Activated T-cell treated with anti-CD3 and anti-CD28 coated beads, Interleukin-2, amount 50 U/mL, for 72 hours (primary cell): ENCODE results near the gene CRKL. TPM values are rescaled to one million over a fixed set of nuclear protein-coding genes. Genes with fewer than 3 reads are reported as not detected.

Experiments used
- ATAC-seq, 2 donors: fragments of 150-1000 bp; cut with Tn5 transposase; replicated peaks in 1 of 2; 2 replicates each; pipeline ENCODE4 v1.10.0; 2021; ENCODE audit warnings: moderate library complexity in 2 of 2, mild to moderate bottlenecking in 1 of 2
- DNase-seq, 2 donors: peaks; one replicate each; pipeline ENCODE4 v3.0.0; 2021 to 2022; ENCODE audit warnings: mixed read lengths in 1 of 2
- H3K27ac Mint-ChIP-seq: one replicate; pipeline ENCODE4 v1.8.0; 2022; ENCODE audit warnings: mild to moderate bottlenecking, moderate library complexity, mixed read lengths
- H3K27me3 Mint-ChIP-seq: one replicate; pipeline ENCODE4 v1.8.0; 2022; ENCODE audit warnings: low read depth, mixed read lengths
- H3K36me3 Mint-ChIP-seq, 2 donors: one replicate each; pipeline ENCODE4 v1.8.0; 2022; ENCODE audit warnings: mixed read lengths in 2 of 2, mild to moderate bottlenecking in 1 of 2; ENCODE audit not compliant: insufficient read depth in 2 of 2
- H3K4me1 Mint-ChIP-seq: one replicate; pipeline ENCODE4 v1.8.0; 2022; ENCODE audit warnings: low read depth, mixed read lengths
- H3K4me3 Mint-ChIP-seq, 2 donors: one replicate each; pipeline ENCODE4 v1.8.0; 2022; ENCODE audit warnings: mild to moderate bottlenecking in 2 of 2, mixed read lengths in 2 of 2, moderate library complexity in 2 of 2
- H3K9me3 Mint-ChIP-seq, 2 donors: one replicate each; pipeline ENCODE4 v1.8.0; 2022; ENCODE audit warnings: mixed read lengths in 2 of 2
- total RNA-seq, 2 donors: library from RNA; stranded (reverse); gene quantifications; one replicate each; pipeline ENCODE4 v1.2.3, GENCODE V29; 2022

The CRKL gene
- total RNA-seq, 2 donors from 2014 or later, result 70.4 to 71.5 TPM

DNA sequence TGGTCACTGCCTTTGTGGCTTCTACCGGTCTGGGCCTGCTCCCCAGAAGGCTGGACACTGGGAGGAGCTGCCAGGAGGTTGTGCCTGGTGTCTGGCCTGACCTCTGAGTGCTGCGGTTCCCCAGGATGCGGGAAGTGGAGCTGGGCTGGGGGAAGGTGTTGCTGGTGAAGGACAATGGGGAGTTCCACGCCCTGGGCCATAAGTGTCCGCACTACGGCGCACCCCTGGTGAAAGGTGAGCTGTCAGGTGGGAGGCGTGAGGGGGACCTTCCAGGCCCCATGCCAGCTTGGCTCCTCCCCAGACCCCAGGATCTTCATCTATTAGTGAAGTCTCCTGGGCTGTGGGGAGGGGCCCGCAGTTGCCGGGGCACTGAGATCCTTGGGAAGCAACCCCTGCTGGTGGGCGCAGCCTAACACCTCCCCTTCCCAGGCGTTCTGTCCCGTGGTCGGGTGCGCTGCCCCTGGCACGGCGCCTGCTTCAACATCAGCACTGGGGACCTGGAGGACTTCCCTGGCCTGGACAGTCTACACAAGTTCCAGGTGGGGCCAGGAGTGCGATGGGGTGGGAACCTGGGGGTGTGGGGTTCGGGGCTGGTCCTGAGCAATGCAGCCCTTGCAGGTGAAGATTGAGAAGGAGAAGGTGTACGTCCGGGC is 56.6 kb downstream of the CRKL start:
- Mint-ChIP-seq H3K9me3 (peaks cover under 1 to 4% of the 10 kb centered on the region in 2 donors), H3K4me1 (peaks cover 5% of the 10 kb centered on the region), H3K4me3 (no peak overlapping the region), H3K27me3 (no peaks in the 10 kb centered on the region), H3K27ac (no peak overlapping the region), H3K36me3 (peaks cover under 1 to 5% of the 10 kb centered on the region in 2 donors)
- no peak for ATAC-seq
- DNase-seq, result no peak

DNA sequence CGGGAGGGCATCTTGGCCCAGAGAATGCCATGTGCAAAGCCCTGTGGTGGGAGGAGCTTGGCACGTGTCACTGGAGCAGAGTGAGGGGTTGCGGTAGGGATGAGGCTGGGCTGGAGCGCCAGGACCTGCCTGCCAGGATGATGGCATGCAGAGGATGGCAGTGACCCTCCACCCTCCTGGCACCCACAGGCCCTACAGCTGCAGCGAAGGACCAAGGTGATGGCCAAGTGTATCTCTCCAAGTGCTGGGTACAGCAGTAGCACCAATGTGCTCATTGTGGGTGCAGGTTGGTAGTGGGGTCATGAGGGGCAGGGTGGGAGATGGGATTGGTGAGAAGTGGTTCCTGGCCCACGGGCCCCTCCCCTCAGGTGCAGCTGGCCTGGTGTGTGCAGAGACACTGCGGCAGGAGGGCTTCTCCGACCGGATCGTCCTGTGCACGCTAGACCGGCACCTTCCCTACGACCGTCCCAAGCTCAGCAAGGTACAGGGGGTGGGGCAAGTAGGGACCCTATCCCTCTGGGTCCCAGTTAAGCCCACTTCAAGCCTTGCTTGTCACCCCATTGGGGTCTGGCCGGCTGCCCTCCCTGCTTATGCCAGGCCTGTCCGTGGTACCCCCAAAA is 57.2 kb downstream of the CRKL start:
- Mint-ChIP-seq H3K4me3 (no peak overlapping the region), H3K9me3 (peaks cover 3 to 6% of the 10 kb centered on the region in 2 donors), H3K27me3 (no peaks in the 10 kb centered on the region), H3K36me3 (peaks cover 3 to 9% of the 10 kb centered on the region in 2 donors), H3K4me1 (peaks cover 12% of the 10 kb centered on the region), H3K27ac (no peak overlapping the region)
- ATAC-seq, result no peak
- DNase-seq, result no peak

DNA sequence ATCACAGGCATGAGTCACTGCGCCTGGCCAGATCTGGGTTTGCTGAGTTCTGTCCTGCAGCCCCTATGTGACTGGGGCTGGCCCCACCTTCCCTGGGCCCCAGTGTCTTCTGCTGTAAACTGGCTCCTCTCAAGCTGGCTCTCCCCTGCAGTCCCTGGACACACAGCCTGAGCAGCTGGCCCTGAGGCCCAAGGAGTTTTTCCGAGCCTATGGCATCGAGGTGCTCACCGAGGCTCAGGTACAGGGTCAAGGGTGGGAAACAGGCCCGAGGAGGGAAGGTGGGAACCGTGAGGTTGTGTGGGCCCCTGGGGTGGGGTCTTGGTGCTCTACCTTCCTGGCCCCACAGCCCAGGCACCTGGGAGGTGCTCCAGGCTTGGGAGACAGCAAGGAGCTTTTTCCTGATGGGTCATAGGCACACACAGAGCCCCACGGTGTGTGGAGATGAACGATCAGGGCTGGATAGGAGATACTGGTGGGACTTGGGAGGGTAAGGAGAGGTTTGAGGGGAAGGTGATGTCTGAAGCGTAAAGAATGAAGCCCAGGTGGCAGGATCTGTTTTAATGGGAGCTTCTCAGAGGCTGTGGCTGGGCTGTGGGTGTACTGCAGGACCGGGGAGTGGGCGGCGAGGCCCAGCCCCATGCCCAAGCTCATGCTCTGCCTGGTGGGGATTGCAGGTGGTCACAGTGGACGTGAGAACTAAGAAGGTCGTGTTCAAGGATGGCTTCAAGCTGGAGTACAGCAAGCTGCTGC is 58.5 kb downstream of the CRKL start:
- Mint-ChIP-seq H3K27me3 (no peaks in the 10 kb centered on the region), H3K27ac (no peak overlapping the region), H3K4me3 (no peak overlapping the region), H3K9me3 (peaks cover 3 to 6% of the 10 kb centered on the region in 2 donors), H3K4me1 (peaks cover 24% of the 10 kb centered on the region), H3K36me3 (peaks cover 3 to 9% of the 10 kb centered on the region in 2 donors)
- DNase-seq (no peak), ATAC-seq (no peak)

DNA sequence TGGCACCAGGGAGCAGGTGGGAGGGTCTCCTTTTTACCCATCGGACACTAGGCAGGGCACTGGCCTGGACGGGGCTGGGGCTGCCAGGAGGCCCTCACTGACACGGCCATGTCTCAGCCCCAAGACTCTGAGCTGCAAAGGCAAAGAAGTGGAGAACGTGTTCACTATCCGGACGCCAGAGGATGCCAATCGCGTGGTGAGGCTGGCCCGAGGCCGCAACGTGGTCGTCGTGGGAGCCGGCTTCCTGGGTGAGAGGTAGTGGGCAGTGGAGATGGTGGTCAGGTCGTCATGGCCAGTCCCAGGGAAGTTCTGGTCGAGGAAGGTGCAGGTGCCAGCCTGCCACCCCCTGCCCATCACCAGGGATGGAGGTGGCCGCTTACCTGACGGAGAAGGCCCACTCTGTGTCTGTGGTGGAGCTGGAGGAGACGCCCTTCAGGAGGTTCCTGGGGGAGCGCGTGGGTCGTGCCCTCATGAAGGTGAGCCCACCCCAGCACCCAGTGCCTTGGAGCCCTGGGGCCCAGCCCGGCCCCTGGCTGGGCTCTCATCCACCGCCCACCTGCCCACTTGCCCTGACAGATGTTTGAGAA is 59.2 kb downstream of the CRKL start:
- H3K9me3 Mint-ChIP-seq, result peaks cover 3 to 6% of the 10 kb centered on the region in 2 donors
- peaks cover 3 to 9% of the 10 kb centered on the region in 2 donors for H3K36me3 Mint-ChIP-seq
- H3K4me1 Mint-ChIP-seq, result peaks cover 31% of the 10 kb centered on the region
- ATAC-seq (no peak), DNase-seq (no peak)
- H3K27me3 Mint-ChIP-seq, result no peaks in the 10 kb centered on the region
- no peak overlapping the region for H3K4me3 Mint-ChIP-seq
- no peak overlapping the region for H3K27ac Mint-ChIP-seq

DNA sequence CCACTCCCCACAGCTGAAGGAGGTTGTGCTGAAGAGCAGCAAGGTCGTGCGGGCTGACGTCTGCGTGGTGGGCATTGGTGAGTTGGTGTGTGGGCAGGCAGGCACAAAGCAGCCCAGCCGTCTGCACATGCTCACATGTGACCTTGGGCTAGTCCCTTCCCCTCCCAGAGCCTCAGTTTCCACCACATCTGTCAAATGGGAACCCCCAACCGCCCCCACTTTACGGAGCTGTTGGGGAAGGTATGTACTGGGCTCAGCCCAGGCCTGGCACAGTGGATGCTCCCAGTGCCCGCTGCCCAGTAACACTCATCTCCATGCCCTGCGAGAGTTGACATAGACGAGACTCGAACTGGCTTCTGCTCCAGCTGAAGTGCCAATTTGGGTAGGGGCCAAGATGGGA is 59.8 kb downstream of the CRKL start:
- no peak for ATAC-seq
- peaks cover 3 to 6% of the 10 kb centered on the region in 2 donors for H3K9me3 Mint-ChIP-seq
- no peak for DNase-seq
- H3K27ac Mint-ChIP-seq, result no peak overlapping the region
- H3K27me3 Mint-ChIP-seq, result no peaks in the 10 kb centered on the region
- peaks cover 3 to 9% of the 10 kb centered on the region in 2 donors for H3K36me3 Mint-ChIP-seq
- peaks cover 34% of the 10 kb centered on the region for H3K4me1 Mint-ChIP-seq
- H3K4me3 Mint-ChIP-seq, result no peak overlapping the region

DNA sequence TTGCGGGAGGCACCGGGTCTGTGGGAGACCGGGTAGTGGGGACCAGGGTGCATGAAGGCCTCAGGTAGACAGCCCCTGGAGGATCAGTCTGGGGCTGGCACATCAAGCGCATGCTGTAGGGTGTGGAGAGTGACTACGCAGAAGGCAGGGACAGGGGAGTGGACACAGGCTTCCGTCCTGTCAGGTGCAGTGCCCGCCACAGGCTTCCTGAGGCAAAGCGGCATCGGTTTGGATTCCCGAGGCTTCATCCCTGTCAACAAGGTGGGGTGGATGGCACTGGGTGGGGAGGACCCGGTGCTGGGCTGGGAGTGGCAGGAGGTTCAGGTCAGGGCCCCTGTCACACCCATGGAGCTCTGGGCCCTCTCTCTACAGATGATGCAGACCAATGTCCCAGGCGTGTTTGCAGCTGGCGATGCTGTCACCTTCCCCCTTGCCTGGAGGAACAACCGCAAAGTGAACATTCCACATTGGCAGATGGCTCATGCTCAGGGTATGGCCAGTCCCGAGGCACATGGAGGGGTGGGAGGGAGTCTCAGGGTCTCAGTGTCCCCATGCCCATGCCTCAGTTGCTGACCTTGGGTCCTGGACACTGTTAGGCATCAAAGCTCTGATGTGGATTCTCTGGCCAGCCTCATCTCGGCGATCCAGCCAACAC is 60.4 kb downstream of the CRKL start:
- Mint-ChIP-seq H3K4me1 (peaks cover 36% of the 10 kb centered on the region), H3K4me3 (no peak overlapping the region), H3K27ac (no peak overlapping the region), H3K27me3 (no peaks in the 10 kb centered on the region), H3K36me3 (peaks cover 3 to 9% of the 10 kb centered on the region in 2 donors), H3K9me3 (peaks cover 3 to 6% of the 10 kb centered on the region in 2 donors)
- DNase-seq, result no peak
- no peak for ATAC-seq

DNA sequence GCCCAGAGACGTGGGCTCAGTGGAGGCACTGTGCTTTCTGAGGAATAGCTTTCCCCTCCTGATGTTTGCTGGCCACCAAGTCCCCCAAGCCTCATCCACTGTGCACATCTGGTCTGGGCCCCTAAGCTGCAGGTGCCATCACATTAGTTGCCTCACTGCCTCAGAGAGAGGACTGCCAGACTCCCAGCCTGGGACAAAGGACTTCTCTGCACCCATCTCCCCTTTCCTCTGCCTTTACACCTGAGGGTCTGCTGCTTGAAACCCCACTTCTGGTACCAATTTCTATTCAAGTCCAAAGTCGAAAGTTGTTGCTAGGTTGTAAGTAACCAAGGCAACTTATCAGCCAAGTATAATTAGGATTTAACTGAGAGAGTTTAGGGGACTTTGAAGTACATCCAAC is 61.2 kb downstream of the CRKL start:
- no peaks in the 10 kb centered on the region for H3K27me3 Mint-ChIP-seq
- ATAC-seq, result no peak
- H3K27ac Mint-ChIP-seq, result no peak overlapping the region
- DNase-seq, result no peak
- peaks cover 3 to 9% of the 10 kb centered on the region in 2 donors for H3K36me3 Mint-ChIP-seq
- peak overlapping the region in 1 of 2 donors; percentile 41 for H3K4me3 Mint-ChIP-seq
- peaks cover 3 to 6% of the 10 kb centered on the region in 2 donors for H3K9me3 Mint-ChIP-seq
- H3K4me1 Mint-ChIP-seq, result peaks cover 44% of the 10 kb centered on the region

DNA sequence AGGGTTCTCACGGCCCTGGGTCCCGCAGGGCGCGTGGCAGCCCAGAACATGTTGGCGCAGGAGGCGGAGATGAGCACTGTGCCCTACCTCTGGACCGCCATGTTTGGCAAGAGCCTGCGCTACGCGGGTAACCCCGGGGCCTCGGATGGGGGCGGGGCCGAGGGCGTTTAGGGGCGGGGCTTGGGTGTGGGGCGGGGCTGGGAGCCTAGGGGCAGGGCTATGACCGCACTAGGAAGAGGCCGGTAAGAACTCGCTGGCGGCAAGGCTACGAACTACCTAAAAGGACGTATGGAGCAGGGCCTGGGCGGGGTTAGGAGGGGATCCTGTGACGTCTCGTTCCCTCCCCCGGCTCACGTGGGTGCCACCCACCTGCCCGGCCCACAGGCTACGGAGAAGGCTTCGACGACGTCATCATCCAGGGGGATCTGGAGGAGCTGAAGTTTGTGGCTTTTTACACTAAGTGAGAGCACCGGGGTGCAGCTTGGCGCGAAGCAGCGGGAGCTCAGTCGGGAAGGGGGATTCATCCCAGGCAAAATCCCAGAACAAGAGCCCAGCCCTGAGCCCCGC is 62.1 kb downstream of the CRKL start:
- peaks cover 52% of the 10 kb centered on the region for H3K4me1 Mint-ChIP-seq
- peak overlapping the region; percentile 41 to 77 for H3K4me3 Mint-ChIP-seq
- peaks cover 3 to 10% of the 10 kb centered on the region in 2 donors for H3K36me3 Mint-ChIP-seq
- DNase-seq (peak; percentile 51 to 67), ATAC-seq (peak; percentile 20 to 66)
- H3K27ac Mint-ChIP-seq, result no peak overlapping the region
- peaks cover 3 to 6% of the 10 kb centered on the region in 2 donors for H3K9me3 Mint-ChIP-seq
- no peaks in the 10 kb centered on the region for H3K27me3 Mint-ChIP-seq

DNA sequence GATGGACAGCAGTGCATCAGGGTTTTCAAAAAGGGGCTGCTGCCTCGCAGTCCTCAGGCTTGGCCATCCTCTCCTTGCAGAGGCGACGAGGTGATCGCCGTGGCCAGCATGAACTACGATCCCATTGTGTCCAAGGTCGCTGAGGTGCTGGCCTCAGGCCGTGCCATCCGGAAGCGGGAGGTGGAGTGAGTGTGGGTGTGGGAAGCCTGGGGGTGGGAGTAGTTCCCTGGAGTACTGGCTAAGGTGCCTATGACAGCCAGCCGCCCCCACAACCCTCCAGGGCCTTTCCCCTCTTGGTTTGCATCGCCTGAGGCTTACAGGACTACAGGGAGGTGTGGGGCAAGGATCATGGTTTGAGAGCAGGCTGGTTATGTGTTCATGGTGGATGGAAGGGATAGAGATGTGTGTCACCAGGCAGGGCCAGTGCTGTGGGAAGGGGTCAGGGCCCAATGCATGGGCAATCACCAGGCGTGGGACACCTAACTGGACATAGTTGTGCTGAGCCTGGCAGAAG is 62.8 kb downstream of the CRKL start:
- Mint-ChIP-seq H3K4me1 (peaks cover 52% of the 10 kb centered on the region), H3K9me3 (peaks cover 3 to 6% of the 10 kb centered on the region in 2 donors), H3K27me3 (no peaks in the 10 kb centered on the region), H3K4me3 (peak overlapping the region in 1 of 2 donors; percentile 0), H3K36me3 (peaks cover 3 to 11% of the 10 kb centered on the region in 2 donors), H3K27ac (no peak overlapping the region)
- no peak for ATAC-seq
- DNase-seq, result no peak

DNA sequence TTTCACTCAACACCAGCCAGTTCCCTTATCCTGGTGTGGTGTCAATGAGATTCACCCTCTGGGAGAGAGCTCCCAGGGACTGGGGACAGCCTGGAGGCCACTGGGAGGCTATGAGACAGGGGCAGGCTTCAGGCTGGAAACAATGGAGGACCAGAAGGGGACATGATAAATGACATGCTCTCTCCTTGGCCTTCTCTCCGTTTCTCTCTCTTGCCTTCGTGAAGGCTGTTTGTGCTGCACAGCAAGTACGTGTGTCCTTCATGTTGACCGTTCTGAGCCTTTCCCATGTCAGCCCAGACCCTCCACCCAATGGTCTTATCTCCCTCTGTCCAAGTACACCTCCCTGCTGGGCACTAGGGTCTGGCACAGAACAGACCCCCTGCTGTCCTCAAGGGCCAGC is 63.3 kb downstream of the CRKL start:
- Mint-ChIP-seq H3K27me3 (no peaks in the 10 kb centered on the region), H3K36me3 (peaks cover 3 to 11% of the 10 kb centered on the region in 2 donors), H3K4me1 (peaks cover 52% of the 10 kb centered on the region), H3K27ac (no peak overlapping the region), H3K9me3 (peaks cover 3 to 6% of the 10 kb centered on the region in 2 donors), H3K4me3 (peak overlapping the region; percentile 95 to 97)
- no peak for ATAC-seq
- DNase-seq, result no peak

DNA sequence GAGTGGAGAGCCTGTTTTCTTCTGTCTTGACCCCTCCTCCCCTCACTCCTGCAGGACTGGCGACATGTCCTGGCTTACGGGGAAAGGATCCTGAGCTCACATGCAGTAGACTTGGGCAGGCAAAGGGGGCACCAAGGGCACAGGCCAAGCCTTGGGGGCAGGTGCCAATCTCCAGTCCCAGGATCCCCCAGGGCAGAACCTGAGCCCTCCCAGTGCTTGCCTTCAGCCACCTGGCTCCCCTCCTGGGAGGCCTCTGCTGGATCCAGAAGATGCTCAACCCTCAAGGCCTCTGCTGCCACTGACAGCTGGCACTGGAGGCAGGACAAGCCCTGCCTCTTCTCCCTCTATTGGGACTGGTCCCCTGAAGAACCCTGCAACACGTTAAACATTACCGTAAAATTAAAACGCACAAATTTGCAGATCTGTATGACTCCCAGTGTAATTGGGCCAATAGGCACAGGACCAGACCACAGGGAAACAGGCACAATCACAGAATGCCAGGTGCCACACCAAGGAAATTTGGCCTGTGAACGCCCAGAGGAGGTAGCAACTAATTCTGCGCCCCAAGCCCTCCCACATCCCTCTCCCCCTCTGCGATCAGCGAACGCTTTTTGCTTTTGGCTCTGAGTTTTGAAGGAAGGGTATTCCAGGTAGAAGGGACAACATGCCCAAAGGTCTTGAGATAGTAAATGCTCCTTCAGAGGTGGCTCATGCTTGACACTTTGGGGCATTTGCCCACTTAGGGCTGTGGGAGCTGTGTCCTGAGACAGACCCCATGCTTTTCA is 63.9 kb downstream of the CRKL start:
- Mint-ChIP-seq H3K27ac (peak overlapping the region; percentile 88), H3K36me3 (peaks cover 5 to 11% of the 10 kb centered on the region in 2 donors), H3K4me3 (peak overlapping the region; percentile 95 to 97), H3K9me3 (peaks cover 3 to 6% of the 10 kb centered on the region in 2 donors), H3K27me3 (no peaks in the 10 kb centered on the region), H3K4me1 (peaks cover 52% of the 10 kb centered on the region)
- ATAC-seq, result no peak
- no peak for DNase-seq
